OCI-LY7 (cell line): Measurements from ENCODE around the gene CDCA8.

Source experiments
- EZH2phosphoT487 ChIP-seq: fragments of 200-600 bp; sonication (generic); IDR thresholded peaks from 2 replicates; pipeline ENCODE4 v1.6.1; 2018; ENCODE audit warnings: low read depth, borderline replicate concordance, mild to moderate bottlenecking, mixed run types, antibody characterized with exemption, low read length, moderate library complexity, mixed read lengths
- TF ChIP-seq, protein P1 (sequence below): fragments of 200-600 bp; sonication (generic); conservative IDR thresholded peaks from 2 replicates; pipeline ENCODE4 v1.5.1; 2014; ENCODE audit warnings: mild to moderate bottlenecking, antibody characterized with exemption, low read length, moderate library complexity, mixed read lengths

DNA sequence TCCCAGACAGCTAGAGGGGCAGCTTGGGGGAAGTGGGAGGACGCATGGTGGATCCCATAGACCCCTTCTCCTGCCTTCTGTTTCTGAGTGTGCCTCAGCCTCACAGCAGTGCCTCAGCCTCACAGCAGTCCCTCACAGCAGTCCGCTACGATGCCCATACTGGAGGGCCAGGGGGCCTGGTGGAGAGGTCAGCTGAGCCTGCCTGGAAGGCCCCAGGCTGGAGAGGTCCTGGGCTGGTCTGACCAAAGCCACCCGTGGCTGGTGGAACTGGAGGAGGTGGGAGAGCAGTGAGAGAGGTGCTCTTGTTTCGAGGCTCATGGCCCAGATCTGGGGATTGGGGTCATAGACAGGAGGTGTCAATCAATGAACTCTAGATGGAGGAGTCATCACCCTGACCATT lies 41.6 kb upstream of the CDCA8 start:
- TF ChIP-seq, protein P1, sequence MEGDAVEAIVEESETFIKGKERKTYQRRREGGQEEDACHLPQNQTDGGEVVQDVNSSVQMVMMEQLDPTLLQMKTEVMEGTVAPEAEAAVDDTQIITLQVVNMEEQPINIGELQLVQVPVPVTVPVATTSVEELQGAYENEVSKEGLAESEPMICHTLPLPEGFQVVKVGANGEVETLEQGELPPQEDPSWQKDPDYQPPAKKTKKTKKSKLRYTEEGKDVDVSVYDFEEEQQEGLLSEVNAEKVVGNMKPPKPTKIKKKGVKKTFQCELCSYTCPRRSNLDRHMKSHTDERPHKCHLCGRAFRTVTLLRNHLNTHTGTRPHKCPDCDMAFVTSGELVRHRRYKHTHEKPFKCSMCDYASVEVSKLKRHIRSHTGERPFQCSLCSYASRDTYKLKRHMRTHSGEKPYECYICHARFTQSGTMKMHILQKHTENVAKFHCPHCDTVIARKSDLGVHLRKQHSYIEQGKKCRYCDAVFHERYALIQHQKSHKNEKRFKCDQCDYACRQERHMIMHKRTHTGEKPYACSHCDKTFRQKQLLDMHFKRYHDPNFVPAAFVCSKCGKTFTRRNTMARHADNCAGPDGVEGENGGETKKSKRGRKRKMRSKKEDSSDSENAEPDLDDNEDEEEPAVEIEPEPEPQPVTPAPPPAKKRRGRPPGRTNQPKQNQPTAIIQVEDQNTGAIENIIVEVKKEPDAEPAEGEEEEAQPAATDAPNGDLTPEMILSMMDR: no peak
- no peak for TF ChIP-seq EZH2phosphoT487
